Stimulated activated CD4-positive, alpha-beta T cell treated with anti-CD3 and anti-CD28 coated beads, Interleukin-15, amount 100 ng/mL, for 1 hour (primary cell): ENCODE results near the gene ZNF117.
"Not testable (repeated sequence)": the region's sequence is repeated elsewhere in the genome, so short reads cannot be mapped to it uniquely, and the experiment has no call there.

ENCODE experiments used
- DNase-seq, 2 donors: peaks; one replicate each; pipeline ENCODE4 v3.0.0-alpha.2; 2020; ENCODE audit warnings: low read depth in 1 of 2, low spot score in 1 of 2

The ZNF117 gene

DNA sequence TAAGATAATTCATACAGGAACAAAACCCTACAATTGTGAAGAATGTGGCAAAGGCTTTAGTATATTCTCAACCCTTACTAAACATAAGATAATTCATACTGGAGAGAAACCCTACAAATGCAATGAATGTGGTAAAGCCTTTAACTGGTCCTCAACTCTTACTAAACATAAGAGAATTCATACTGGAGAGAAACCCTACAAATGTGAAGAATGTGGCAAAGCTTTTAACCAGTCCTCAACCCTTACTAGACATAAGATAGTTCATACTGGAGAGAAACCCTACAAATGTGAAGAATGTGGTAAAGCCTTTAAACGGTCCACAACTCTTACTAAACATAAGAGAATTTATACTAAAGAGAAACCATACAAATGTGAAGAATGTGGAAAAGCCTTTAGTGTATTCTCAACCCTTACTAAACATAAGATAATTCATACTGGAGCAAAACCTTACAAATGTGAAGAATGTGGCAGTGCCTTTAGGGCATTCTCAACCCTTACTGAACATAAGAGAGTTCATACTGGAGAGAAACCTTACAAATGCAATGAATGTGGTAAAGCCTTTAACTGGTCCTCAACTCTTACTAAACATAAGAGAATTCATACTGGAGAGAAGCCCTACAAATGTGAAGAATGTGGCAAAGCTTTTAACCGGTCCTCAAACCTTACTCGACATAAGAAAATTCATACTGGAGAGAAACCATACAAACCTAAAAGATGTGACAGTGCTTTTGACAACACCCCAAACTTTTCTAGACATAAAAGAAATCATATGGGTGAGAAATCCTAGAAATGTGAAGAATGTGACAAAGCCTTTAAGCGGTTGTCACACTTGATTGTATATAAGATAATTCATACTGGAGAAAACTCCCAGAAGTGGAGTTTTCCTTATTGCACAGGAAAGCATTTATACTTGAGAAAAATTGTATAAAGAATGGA is 62.3 kb downstream of the ZNF117 start:
- not testable (repeated sequence) for DNase-seq
